HCT116 (cell line): ENCODE results near the gene ACTR1A. TPM values are rescaled to one million over a fixed set of nuclear protein-coding genes. Genes with fewer than 3 reads are reported as not detected.

ENCODE experiments used
- ATAC-seq: fragments of 200-7000 bp; cut with Tn5 transposase; 2 replicates; pipeline ENCODE4 v1.9.1; 2020; ENCODE audit warnings: mild to moderate bottlenecking, moderate library complexity
- BruUV-seq: library from RNA; stranded (reverse); fragments of 400-500 nt; replicated peaks from 2 replicates; lab custom pipeline; 2021; lab: Mats Ljungman, UMichigan
- CTCF ChIA-PET: fragments of 300-600 bp; sonication (Branson Sonifier 250); formaldehyde crosslinking; loops from one replicate; lab custom pipeline; 2021; ENCODE audit warnings: antibody characterized with exemption; lab: Charles Lee
- POLR2A ChIA-PET: fragments of 300-600, 350-600 bp; sonication (Branson Sonifier 250); formaldehyde crosslinking; loops from one replicate; lab custom pipeline; 2021; ENCODE audit warnings: antibody characterized with exemption; lab: Charles Lee
- RAD21 ChIA-PET, 2 experiments: fragments of 300-600 bp; sonication (Branson Sonifier 250); formaldehyde crosslinking; loops; one replicate each; lab custom pipeline; 2023; ENCODE audit warnings: low total read pairs in 2 of 2; ENCODE audit not compliant: uncharacterized antibody in 2 of 2, unreplicated experiment in 2 of 2, low non-redundant PET in 1 of 2; lab: Charles Lee
- DNase-seq: peaks from one replicate; pipeline ENCODE4 v3.0.0-alpha.2; 2010; ENCODE audit warnings: low read depth, low spot score
- H2AFZ ChIP-seq: fragments of 200-600 bp; shearing (Covaris generic), sonication (generic); 2 replicates; pipeline ENCODE4 v1.6.1; 2017; ENCODE audit warnings: low read depth, mixed run types, mixed read lengths, antibody characterized with exemption, low read length; ENCODE audit not compliant: poor library complexity, severe bottlenecking
- H3K27ac ChIP-seq: 2 replicates; pipeline ENCODE4 v1.5.1; 2012; ENCODE audit warnings: low read depth, low read length
- H3K27me3 ChIP-seq: fragments of 200-600 bp; sonication (generic); 2 replicates; pipeline ENCODE4 v1.6.1; 2016; ENCODE audit warnings: mixed run types, low read length, mixed read lengths; ENCODE audit not compliant: insufficient read depth
- H3K36me3 ChIP-seq, 2 experiments: fragments of 200-500 bp in 1 of 2; fragments of 200-600 bp in 1 of 2; sonication (Bioruptor generic) in 1 of 2; sonication (generic) in 1 of 2; 2 replicates each; pipeline versions ENCODE4 v1.5.1 to v1.6.1; 2014 to 2016; ENCODE audit warnings: low read length in 2 of 2, inconsistent platforms in 1 of 2, mixed read lengths in 1 of 2, mixed run types in 1 of 2; ENCODE audit not compliant: insufficient read depth in 2 of 2, control insufficient read depth in 1 of 2
- H3K4me1 ChIP-seq, 2 experiments: fragments of 200-600 bp in 1 of 2; sonication (generic) in 1 of 2; 2 replicates each; pipeline versions ENCODE4 v1.5.1 to v1.6.1; 2012 to 2017; ENCODE audit warnings: low read length in 2 of 2, inconsistent platforms in 1 of 2, mild to moderate bottlenecking in 1 of 2, mixed read lengths in 1 of 2, mixed run types in 1 of 2, moderate library complexity in 1 of 2; ENCODE audit not compliant: insufficient read depth in 2 of 2, control insufficient read depth in 1 of 2
- H3K4me2 ChIP-seq: fragments of 200-600 bp; sonication (generic); 2 replicates; pipeline ENCODE4 v1.6.1; 2017; ENCODE audit warnings: mixed run types, low read length, mixed read lengths
- H3K4me3 ChIP-seq, 2 experiments: fragments of 200-600 bp in 1 of 2; sonication (generic) in 1 of 2; replicated peaks in 1 of 2; 2 replicates each; pipeline ENCODE4 v1.5.1; 2011 to 2016; ENCODE audit warnings: low read length in 2 of 2, control low read depth in 1 of 2, low read depth in 1 of 2, mild to moderate bottlenecking in 1 of 2, mixed read lengths in 1 of 2, mixed run types in 1 of 2
- H3K79me2 ChIP-seq: fragments of 200-600 bp; sonication (generic); 2 replicates; pipeline ENCODE4 v1.6.1; 2017; ENCODE audit warnings: mild to moderate bottlenecking, mixed run types, low read length, moderate library complexity, mixed read lengths; ENCODE audit not compliant: insufficient read depth
- H3K9ac ChIP-seq: fragments of 200-600 bp; sonication (generic); 2 replicates; pipeline ENCODE4 v1.6.1; 2016; ENCODE audit warnings: low read length, mixed read lengths
- H3K9me2 ChIP-seq: fragments of 200-600 bp; sonication (generic), shearing (Covaris generic); 2 replicates; pipeline ENCODE4 v1.6.1; 2017; ENCODE audit warnings: mixed run types, mild to moderate bottlenecking, moderate library complexity; ENCODE audit not compliant: insufficient read depth
- H3K9me3 ChIP-seq, 2 experiments: fragments of 200-500 bp in 1 of 2; fragments of 200-600 bp in 1 of 2; sonication (Bioruptor generic) in 1 of 2; sonication (generic) in 1 of 2; 2 replicates each; pipeline ENCODE4 v1.6.1; 2014 to 2017; ENCODE audit warnings: low read length in 2 of 2, mixed read lengths in 2 of 2, inconsistent platforms in 1 of 2, low read depth in 1 of 2, mild to moderate bottlenecking in 1 of 2, mixed run types in 1 of 2, moderate library complexity in 1 of 2; ENCODE audit not compliant: control insufficient read depth in 1 of 2, insufficient read depth in 1 of 2
- H4K20me1 ChIP-seq: fragments of 200-600 bp; sonication (generic), shearing (Covaris generic); 2 replicates; pipeline ENCODE4 v1.6.1; 2017; ENCODE audit warnings: mixed run types, mild to moderate bottlenecking, moderate library complexity; ENCODE audit not compliant: insufficient read depth
- CBX3 ChIP-seq: IDR thresholded peaks from 2 replicates; pipeline ENCODE4 v1.6.1; 2012; ENCODE audit warnings: low read depth
- CEBPB ChIP-seq: IDR thresholded peaks from 2 replicates; pipeline ENCODE4 v1.6.1; 2012; ENCODE audit warnings: low read depth
- CTCF ChIP-seq, 3 experiments: fragments of 200-600 bp in 1 of 3; sonication (generic) in 1 of 3; IDR thresholded peaks in 2 of 3; conservative IDR thresholded peaks in 1 of 3; 2 replicates each; pipeline ENCODE4 v1.5.1; 2012 to 2017; ENCODE audit warnings: low read depth in 2 of 3, low read length in 2 of 3, antibody characterized with exemption in 1 of 3, borderline replicate concordance in 1 of 3, control low read depth in 1 of 3, mild to moderate bottlenecking in 1 of 3, mixed read lengths in 1 of 3, mixed run types in 1 of 3, moderate library complexity in 1 of 3; ENCODE audit not compliant: insufficient read depth in 1 of 3
- ELF1 ChIP-seq: IDR thresholded peaks from 2 replicates; pipeline ENCODE4 v1.6.1; 2012; ENCODE audit warnings: low read depth, borderline replicate concordance
- EZH2 ChIP-seq: fragments of 200-600 bp; sonication (generic); IDR thresholded peaks from 2 replicates; pipeline ENCODE4 v1.6.1; 2017; ENCODE audit warnings: antibody characterized with exemption, mixed run types
- EZH2phosphoT487 ChIP-seq: fragments of 200-600 bp; IDR thresholded peaks from 2 replicates; pipeline ENCODE4 v1.6.1; 2018; ENCODE audit warnings: antibody characterized with exemption, borderline replicate concordance
- FOSL1 ChIP-seq: IDR thresholded peaks from 2 replicates; pipeline ENCODE4 v1.6.1; 2012; ENCODE audit warnings: low read depth
- POLR2A ChIP-seq: IDR thresholded peaks from 2 replicates; pipeline ENCODE4 v1.7.0; 2011; ENCODE audit warnings: borderline replicate concordance; ENCODE audit not compliant: insufficient read depth, insufficient read length; ENCODE audit errors: extremely low read depth
- POLR2AphosphoS5 ChIP-seq: IDR thresholded peaks from 2 replicates; pipeline ENCODE4 v1.6.1; 2011; ENCODE audit warnings: mild to moderate bottlenecking, low read depth, low read length, moderate library complexity
- SIN3A ChIP-seq: IDR thresholded peaks from 2 replicates; pipeline ENCODE4 v1.6.1; 2012; ENCODE audit warnings: low read depth
- SRF ChIP-seq: IDR thresholded peaks from 2 replicates; pipeline ENCODE4 v1.6.1; 2012; ENCODE audit warnings: low read depth
- TCF7L2 ChIP-seq: IDR thresholded peaks from 2 replicates; pipeline ENCODE4 v1.7.0; 2011; ENCODE audit warnings: borderline replicate concordance, inconsistent platforms; ENCODE audit not compliant: insufficient read depth, insufficient read length; ENCODE audit errors: extremely low read depth
- YY1 ChIP-seq: IDR thresholded peaks from 2 replicates; pipeline ENCODE4 v1.6.1; 2011; ENCODE audit warnings: low read length, low read depth, moderate library complexity, mild to moderate bottlenecking; ENCODE audit not compliant: insufficient replicate concordance; ENCODE audit errors: extremely low read depth
- ZFX ChIP-seq: fragments of 450-650 bp; IDR thresholded peaks from 2 replicates; pipeline ENCODE4 v1.6.1; 2017
- ZNF274 ChIP-seq: fragments of 200-500 bp; sonication (Bioruptor generic); IDR thresholded peaks from 2 replicates; pipeline ENCODE4 v1.6.1; 2014; ENCODE audit warnings: mild to moderate bottlenecking, low read depth, low read length, inconsistent platforms
- intact Hi-C: fragments of 100-400 bp; cut with micrococcal nuclease; formaldehyde crosslinking; loops from 2 replicates; pipeline ENCODE4 v1.10.0; 2022
- total RNA-seq: library from RNA; stranded (reverse); gene quantifications from one replicate; pipeline ENCODE4 v1.2.1, GENCODE V29; 2021; ENCODE audit not compliant: unreplicated experiment

Gene ACTR1A
- total RNA-seq, 1 experiment from 2014 or later, result 94.2 TPM

GRCh38 chr10:102480396-102480795 lies 22.1 kb downstream of the ACTR1A start:
- ChIA-PET CTCF (interaction anchor here (0.6 to 4.1 kb wide), 5 partner anchors 18 to 250 kb away, joined by 3 to 43 read pairs (median 18); no protein-coding TSS in a partner anchor), RAD21 (no interaction called here), POLR2A (no interaction called here)
- intact Hi-C loops, result no loop called here
- TF ChIP-seq YY1 (no peak), ELF1 (no peak), CTCF (IDR thresholded peaks at IDR 0.05 in 2 of 3, conservative IDR thresholded peaks at IDR 0.05 in 1 of 3; ENCODE audit: borderline replicate concordance in 1 of 3, insufficient read depth in 1 of 3, low read depth in 2 of 3, low read length in 2 of 3) (no peak), ZNF274 (no peak), FOSL1 (no peak), SIN3A (no peak), POLR2A (no peak), SRF (no peak), TCF7L2 (no peak), ZFX (no peak), CBX3 (no peak), EZH2phosphoT487 (no peak), EZH2 (no peak), POLR2AphosphoS5 (no peak), CEBPB (no peak)
- no peaks in the 10 kb centered on the region for H3K9me2 ChIP-seq
- H3K27ac ChIP-seq, result no peak overlapping the region
- peaks cover 45 to 50% of the 10 kb centered on the region in 2 experiments; a peak in 3 of 4 replicates for H3K36me3 ChIP-seq
- no peaks in the 10 kb centered on the region for H3K79me2 ChIP-seq
- ATAC-seq (no peak), DNase-seq (no peak)
- no peaks in the 10 kb centered on the region for H4K20me1 ChIP-seq
- H3K4me1 ChIP-seq, result no peaks in the 10 kb centered on the region
- no TSS peak for BruUV-seq
- H3K9me3 ChIP-seq, result no peaks in the 10 kb centered on the region
- H3K27me3 ChIP-seq, result no peaks in the 10 kb centered on the region
- H3K4me2 ChIP-seq, result no peak overlapping the region
- no peak overlapping the region for H3K4me3 ChIP-seq
- H2AFZ ChIP-seq, result no peak overlapping the region
- H3K9ac ChIP-seq, result no peak overlapping the region
